HEK293 (cell line): ENCODE data around the gene TP53BP2.
A peak's percentile ranks its signal among the peaks of the same experiment; 100 is the strongest.

Experiments used
- IKZF3 ChIP-seq: fragments of 450-650 bp; IDR thresholded peaks from 2 replicates; pipeline ENCODE4 v1.5.0; 2018; ENCODE audit warnings: missing biosample characterization, mild to moderate bottlenecking, missing genetic modification characterization, moderate library complexity
- SP2 ChIP-seq: fragments of 450-650 bp; formaldehyde crosslinking; IDR thresholded peaks from 2 replicates; pipeline ENCODE4 v1.5.1; 2016; ENCODE audit warnings: missing biosample characterization, missing genetic modification characterization
- ZBTB1 ChIP-seq: fragments of 450-650 bp; formaldehyde crosslinking; IDR thresholded peaks from 2 replicates; pipeline ENCODE4 v1.5.1; 2016; ENCODE audit warnings: missing biosample characterization, missing genetic modification characterization
- ZBTB48 ChIP-seq: fragments of 450-650 bp; formaldehyde crosslinking; IDR thresholded peaks from 2 replicates; pipeline ENCODE4 v1.5.1; 2016; ENCODE audit warnings: missing biosample characterization, missing genetic modification characterization
- ZEB2 ChIP-seq: fragments of 450-650 bp; formaldehyde crosslinking; IDR thresholded peaks from 2 replicates; pipeline ENCODE4 v1.5.1; 2016; ENCODE audit warnings: missing biosample characterization, missing genetic modification characterization
- ZFP41 ChIP-seq: fragments of 450-650 bp; formaldehyde crosslinking; IDR thresholded peaks from 2 replicates; pipeline ENCODE4 v1.5.1; 2016; ENCODE audit warnings: missing biosample characterization, missing genetic modification characterization, borderline replicate concordance
- ZNF112 ChIP-seq: fragments of 450-650 bp; formaldehyde crosslinking; IDR thresholded peaks from 2 replicates; pipeline ENCODE4 v1.5.0; 2017; ENCODE audit warnings: missing biosample characterization, missing genetic modification characterization
- ZNF302 ChIP-seq: fragments of 450-650 bp; formaldehyde crosslinking; IDR thresholded peaks from 2 replicates; pipeline ENCODE4 v1.5.1; 2016; ENCODE audit warnings: missing biosample characterization, missing genetic modification characterization, low read depth
- ZNF311 ChIP-seq: fragments of 450-650 bp; formaldehyde crosslinking; IDR thresholded peaks from 2 replicates; pipeline ENCODE4 v1.5.1; 2017; ENCODE audit warnings: missing biosample characterization, missing genetic modification characterization, borderline replicate concordance
- ZNF366 ChIP-seq: fragments of 450-650 bp; formaldehyde crosslinking; conservative IDR thresholded peaks from 2 replicates; pipeline ENCODE4 v1.5.1; 2016; ENCODE audit warnings: missing biosample characterization, missing genetic modification characterization
- ZNF37A ChIP-seq: fragments of 450-650 bp; IDR thresholded peaks from 2 replicates; pipeline ENCODE4 v1.5.1; 2018; ENCODE audit warnings: missing biosample characterization, missing genetic modification characterization
- ZNF426 ChIP-seq: fragments of 450-650 bp; formaldehyde crosslinking; IDR thresholded peaks from 2 replicates; pipeline ENCODE4 v1.5.1; 2017; ENCODE audit warnings: missing biosample characterization, missing genetic modification characterization, mild to moderate bottlenecking, inconsistent platforms, moderate library complexity
- ZNF510 ChIP-seq: fragments of 450-650 bp; formaldehyde crosslinking; IDR thresholded peaks from 2 replicates; pipeline ENCODE4 v1.5.1; 2018; ENCODE audit warnings: mild to moderate bottlenecking, missing genetic modification characterization, missing biosample characterization; ENCODE audit not compliant: insufficient replicate concordance
- ZNF521 ChIP-seq: fragments of 450-650 bp; formaldehyde crosslinking; IDR thresholded peaks from 2 replicates; pipeline ENCODE4 v1.5.1; 2017; ENCODE audit warnings: missing biosample characterization, mild to moderate bottlenecking, missing genetic modification characterization
- ZNF664 ChIP-seq: fragments of 450-650 bp; formaldehyde crosslinking; IDR thresholded peaks from 2 replicates; pipeline ENCODE4 v1.5.1; 2016; ENCODE audit warnings: missing biosample characterization, missing genetic modification characterization
- TF ChIP-seq, protein P1 (sequence below): fragments of 450-650 bp; formaldehyde crosslinking; conservative IDR thresholded peaks from 2 replicates; pipeline ENCODE4 v1.5.1; 2016; ENCODE audit warnings: low read depth, missing biosample characterization, missing genetic modification characterization
- TF ChIP-seq, protein P2 (sequence below): fragments of 450-650 bp; formaldehyde crosslinking; IDR thresholded peaks from 2 replicates; pipeline ENCODE4 v1.5.1; 2016; ENCODE audit warnings: missing biosample characterization, missing genetic modification characterization
- TF ChIP-seq, protein P3 (sequence below): fragments of 450-650 bp; formaldehyde crosslinking; IDR thresholded peaks from 2 replicates; pipeline ENCODE4 v1.5.1; 2017; ENCODE audit warnings: missing biosample characterization, mild to moderate bottlenecking, missing genetic modification characterization, moderate library complexity
- TF ChIP-seq, protein P4 (sequence below): fragments of 450-650 bp; formaldehyde crosslinking; IDR thresholded peaks from 2 replicates; pipeline ENCODE4 v1.5.1; 2016; ENCODE audit warnings: missing biosample characterization, missing genetic modification characterization
- TF ChIP-seq, protein P5 (sequence below): fragments of 450-650 bp; formaldehyde crosslinking; IDR thresholded peaks from 2 replicates; pipeline ENCODE4 v1.5.1; 2016; ENCODE audit warnings: missing biosample characterization, missing genetic modification characterization
- TF ChIP-seq, protein P6 (sequence below): fragments of 450-650 bp; formaldehyde crosslinking; IDR thresholded peaks from 2 replicates; pipeline ENCODE4 v1.5.1; 2016; ENCODE audit warnings: missing biosample characterization, missing genetic modification characterization
- TF ChIP-seq, protein P7 (sequence below): fragments of 450-650 bp; formaldehyde crosslinking; IDR thresholded peaks from 2 replicates; pipeline ENCODE4 v1.5.1; 2016; ENCODE audit warnings: missing biosample characterization, missing genetic modification characterization

The TP53BP2 gene

DNA sequence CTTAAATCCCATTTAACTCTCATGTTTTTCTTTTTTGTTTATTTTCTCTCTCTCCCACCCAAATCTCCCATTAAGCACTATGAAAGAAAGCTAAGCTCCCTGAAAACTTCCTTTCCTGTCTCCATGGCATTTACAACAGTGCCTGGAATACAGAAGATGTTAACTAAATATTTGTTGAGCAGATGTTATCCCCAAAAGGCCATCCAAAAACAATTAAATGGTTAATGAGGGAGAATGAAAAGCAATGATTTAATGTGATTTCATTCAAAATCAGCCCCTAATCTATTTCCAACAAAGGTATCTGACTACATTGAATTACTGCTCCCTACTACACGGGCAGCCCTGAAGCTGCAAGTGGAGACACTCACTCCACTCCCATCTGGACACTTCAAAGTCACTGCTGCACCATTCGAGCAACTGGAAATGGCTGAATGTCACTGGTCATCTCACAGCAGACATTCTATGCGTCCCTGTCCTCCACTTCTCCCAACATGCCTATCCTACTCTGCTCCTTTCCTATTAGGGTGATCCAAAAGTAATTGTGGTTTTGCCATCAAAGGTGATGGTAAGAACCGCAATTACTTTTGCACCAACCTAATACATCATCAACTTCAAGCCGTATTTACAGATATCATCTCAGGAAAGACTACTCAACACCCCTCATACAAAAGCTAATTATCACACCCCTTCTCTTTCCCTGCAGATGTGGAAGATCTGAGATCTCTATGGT, 7.5 kb downstream of the TP53BP2 start (continued):
- TF ChIP-seq, protein P1, sequence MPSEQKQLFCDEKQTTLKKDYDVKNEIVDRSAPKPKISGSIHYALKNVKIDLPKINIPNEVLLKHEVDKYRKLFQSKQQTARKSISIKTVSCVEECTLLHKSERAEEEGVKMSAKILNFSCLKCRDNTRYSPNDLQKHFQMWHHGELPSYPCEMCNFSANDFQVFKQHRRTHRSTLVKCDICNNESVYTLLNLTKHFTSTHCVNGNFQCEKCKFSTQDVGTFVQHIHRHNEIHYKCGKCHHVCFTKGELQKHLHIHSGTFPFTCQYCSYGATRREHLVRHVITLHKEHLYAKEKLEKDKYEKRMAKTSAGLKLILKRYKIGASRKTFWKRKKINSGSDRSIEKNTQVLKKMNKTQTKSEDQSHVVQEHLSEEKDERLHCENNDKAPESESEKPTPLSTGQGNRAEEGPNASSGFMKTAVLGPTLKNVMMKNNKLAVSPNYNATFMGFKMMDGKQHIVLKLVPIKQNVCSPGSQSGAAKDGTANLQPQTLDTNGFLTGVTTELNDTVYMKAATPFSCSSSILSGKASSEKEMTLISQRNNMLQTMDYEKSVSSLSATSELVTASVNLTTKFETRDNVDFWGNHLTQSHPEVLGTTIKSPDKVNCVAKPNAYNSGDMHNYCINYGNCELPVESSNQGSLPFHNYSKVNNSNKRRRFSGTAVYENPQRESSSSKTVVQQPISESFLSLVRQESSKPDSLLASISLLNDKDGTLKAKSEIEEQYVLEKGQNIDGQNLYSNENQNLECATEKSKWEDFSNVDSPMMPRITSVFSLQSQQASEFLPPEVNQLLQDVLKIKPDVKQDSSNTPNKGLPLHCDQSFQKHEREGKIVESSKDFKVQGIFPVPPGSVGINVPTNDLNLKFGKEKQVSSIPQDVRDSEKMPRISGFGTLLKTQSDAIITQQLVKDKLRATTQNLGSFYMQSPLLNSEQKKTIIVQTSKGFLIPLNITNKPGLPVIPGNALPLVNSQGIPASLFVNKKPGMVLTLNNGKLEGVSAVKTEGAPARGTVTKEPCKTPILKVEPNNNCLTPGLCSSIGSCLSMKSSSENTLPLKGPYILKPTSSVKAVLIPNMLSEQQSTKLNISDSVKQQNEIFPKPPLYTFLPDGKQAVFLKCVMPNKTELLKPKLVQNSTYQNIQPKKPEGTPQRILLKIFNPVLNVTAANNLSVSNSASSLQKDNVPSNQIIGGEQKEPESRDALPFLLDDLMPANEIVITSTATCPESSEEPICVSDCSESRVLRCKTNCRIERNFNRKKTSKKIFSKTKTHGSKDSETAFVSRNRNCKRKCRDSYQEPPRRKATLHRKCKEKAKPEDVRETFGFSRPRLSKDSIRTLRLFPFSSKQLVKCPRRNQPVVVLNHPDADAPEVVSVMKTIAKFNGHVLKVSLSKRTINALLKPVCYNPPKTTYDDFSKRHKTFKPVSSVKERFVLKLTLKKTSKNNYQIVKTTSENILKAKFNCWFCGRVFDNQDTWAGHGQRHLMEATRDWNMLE (tag by site-specific recombination) = no peak
- TF ChIP-seq, protein P2, sequence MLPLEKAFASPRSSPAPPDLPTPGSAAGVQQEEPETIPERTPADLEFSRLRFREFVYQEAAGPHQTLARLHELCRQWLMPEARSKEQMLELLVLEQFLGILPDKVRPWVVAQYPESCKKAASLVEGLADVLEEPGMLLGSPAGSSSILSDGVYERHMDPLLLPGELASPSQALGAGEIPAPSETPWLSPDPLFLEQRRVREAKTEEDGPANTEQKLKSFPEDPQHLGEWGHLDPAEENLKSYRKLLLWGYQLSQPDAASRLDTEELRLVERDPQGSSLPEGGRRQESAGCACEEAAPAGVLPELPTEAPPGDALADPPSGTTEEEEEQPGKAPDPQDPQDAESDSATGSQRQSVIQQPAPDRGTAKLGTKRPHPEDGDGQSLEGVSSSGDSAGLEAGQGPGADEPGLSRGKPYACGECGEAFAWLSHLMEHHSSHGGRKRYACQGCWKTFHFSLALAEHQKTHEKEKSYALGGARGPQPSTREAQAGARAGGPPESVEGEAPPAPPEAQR (tag by site-specific recombination) = no peak
- TF ChIP-seq, protein P3, sequence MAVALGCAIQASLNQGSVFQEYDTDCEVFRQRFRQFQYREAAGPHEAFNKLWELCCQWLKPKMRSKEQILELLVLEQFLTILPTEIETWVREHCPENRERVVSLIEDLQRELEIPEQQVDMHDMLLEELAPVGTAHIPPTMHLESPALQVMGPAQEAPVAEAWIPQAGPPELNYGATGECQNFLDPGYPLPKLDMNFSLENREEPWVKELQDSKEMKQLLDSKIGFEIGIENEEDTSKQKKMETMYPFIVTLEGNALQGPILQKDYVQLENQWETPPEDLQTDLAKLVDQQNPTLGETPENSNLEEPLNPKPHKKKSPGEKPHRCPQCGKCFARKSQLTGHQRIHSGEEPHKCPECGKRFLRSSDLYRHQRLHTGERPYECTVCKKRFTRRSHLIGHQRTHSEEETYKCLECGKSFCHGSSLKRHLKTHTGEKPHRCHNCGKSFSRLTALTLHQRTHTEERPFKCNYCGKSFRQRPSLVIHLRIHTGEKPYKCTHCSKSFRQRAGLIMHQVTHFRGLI = no peak
- TF ChIP-seq ZNF664 (tag by site-specific recombination) (peak; percentile 99), ZNF426 (no peak), ZBTB48 (tag by site-specific recombination) (no peak), ZBTB1 (tag by site-specific recombination) (no peak), ZNF366 (tag by site-specific recombination) (peak; percentile 15; the same call in 1 of the 2 replicates), ZNF112 (tag by site-specific recombination) (no peak), ZNF521 (tag by site-specific recombination) (no peak), ZFP41 (tag by site-specific recombination) (no peak), ZNF302 (tag by site-specific recombination) (no peak), ZEB2 (tag by site-specific recombination) (peak; percentile 48; the same call in 1 of the 2 replicates), ZNF311 (tag by site-specific recombination) (no peak), ZNF510 (tag by site-specific recombination) (no peak), SP2 (no peak), IKZF3 (tag by site-specific recombination) (0 out of 2 replicates have a peak, but pooled peaks have one; percentile 45), ZNF37A (tag by site-specific recombination) (no peak)
- TF ChIP-seq, protein P4, sequence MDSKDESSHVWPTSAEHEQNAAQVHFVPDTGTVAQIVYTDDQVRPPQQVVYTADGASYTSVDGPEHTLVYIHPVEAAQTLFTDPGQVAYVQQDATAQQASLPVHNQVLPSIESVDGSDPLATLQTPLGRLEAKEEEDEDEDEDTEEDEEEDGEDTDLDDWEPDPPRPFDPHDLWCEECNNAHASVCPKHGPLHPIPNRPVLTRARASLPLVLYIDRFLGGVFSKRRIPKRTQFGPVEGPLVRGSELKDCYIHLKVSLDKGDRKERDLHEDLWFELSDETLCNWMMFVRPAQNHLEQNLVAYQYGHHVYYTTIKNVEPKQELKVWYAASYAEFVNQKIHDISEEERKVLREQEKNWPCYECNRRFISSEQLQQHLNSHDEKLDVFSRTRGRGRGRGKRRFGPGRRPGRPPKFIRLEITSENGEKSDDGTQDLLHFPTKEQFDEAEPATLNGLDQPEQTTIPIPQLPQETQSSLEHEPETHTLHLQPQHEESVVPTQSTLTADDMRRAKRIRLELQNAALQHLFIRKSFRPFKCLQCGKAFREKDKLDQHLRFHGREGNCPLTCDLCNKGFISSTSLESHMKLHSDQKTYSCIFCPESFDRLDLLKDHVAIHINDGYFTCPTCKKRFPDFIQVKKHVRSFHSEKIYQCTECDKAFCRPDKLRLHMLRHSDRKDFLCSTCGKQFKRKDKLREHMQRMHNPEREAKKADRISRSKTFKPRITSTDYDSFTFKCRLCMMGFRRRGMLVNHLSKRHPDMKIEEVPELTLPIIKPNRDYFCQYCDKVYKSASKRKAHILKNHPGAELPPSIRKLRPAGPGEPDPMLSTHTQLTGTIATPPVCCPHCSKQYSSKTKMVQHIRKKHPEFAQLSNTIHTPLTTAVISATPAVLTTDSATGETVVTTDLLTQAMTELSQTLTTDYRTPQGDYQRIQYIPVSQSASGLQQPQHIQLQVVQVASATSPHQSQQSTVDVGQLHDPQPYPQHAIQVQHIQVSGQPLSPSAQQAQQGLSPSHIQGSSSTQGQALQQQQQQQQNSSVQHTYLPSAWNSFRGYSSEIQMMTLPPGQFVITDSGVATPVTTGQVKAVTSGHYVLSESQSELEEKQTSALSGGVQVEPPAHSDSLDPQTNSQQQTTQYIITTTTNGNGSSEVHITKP (tag by site-specific recombination) = peak; percentile 47; the same call in 1 of the 2 replicates
- TF ChIP-seq, protein P5, sequence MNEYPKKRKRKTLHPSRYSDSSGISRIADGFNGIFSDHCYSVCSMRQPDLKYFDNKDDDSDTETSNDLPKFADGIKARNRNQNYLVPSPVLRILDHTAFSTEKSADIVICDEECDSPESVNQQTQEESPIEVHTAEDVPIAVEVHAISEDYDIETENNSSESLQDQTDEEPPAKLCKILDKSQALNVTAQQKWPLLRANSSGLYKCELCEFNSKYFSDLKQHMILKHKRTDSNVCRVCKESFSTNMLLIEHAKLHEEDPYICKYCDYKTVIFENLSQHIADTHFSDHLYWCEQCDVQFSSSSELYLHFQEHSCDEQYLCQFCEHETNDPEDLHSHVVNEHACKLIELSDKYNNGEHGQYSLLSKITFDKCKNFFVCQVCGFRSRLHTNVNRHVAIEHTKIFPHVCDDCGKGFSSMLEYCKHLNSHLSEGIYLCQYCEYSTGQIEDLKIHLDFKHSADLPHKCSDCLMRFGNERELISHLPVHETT (tag by site-specific recombination) = 0 out of 2 replicates have a peak, but pooled peaks have one; percentile 15
- TF ChIP-seq, protein P6, sequence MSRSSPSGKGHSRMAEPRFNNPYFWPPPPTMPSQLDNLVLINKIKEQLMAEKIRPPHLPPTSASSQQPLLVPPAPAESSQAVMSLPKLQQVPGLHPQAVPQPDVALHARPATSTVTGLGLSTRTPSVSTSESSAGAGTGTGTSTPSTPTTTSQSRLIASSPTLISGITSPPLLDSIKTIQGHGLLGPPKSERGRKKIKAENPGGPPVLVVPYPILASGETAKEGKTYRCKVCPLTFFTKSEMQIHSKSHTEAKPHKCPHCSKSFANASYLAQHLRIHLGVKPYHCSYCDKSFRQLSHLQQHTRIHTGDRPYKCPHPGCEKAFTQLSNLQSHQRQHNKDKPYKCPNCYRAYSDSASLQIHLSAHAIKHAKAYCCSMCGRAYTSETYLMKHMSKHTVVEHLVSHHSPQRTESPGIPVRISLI (tag by site-specific recombination) = no peak
- TF ChIP-seq, protein P7, sequence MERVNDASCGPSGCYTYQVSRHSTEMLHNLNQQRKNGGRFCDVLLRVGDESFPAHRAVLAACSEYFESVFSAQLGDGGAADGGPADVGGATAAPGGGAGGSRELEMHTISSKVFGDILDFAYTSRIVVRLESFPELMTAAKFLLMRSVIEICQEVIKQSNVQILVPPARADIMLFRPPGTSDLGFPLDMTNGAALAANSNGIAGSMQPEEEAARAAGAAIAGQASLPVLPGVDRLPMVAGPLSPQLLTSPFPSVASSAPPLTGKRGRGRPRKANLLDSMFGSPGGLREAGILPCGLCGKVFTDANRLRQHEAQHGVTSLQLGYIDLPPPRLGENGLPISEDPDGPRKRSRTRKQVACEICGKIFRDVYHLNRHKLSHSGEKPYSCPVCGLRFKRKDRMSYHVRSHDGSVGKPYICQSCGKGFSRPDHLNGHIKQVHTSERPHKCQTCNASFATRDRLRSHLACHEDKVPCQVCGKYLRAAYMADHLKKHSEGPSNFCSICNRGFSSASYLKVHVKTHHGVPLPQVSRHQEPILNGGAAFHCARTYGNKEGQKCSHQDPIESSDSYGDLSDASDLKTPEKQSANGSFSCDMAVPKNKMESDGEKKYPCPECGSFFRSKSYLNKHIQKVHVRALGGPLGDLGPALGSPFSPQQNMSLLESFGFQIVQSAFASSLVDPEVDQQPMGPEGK (tag by site-specific recombination) = peak; percentile 34; the same call in 1 of the 2 replicates
